HL-60 (cell line): ENCODE measurements around the gene TATDN2.

Source experiments
- DNase-seq, 2 experiments: peaks; one replicate each; pipeline ENCODE4 v3.0.0-alpha.2; 2010 to 2020; ENCODE audit warnings: low read depth in 1 of 2, low spot score in 1 of 2
- H3K27ac ChIP-seq: fragments of 250-450 bp; sonication (Bioruptor Pico); replicated peaks from 2 replicates; pipeline ENCODE4 v1.5.1; 2020; ENCODE audit warnings: mild to moderate bottlenecking, moderate library complexity
- H3K27me3 ChIP-seq: fragments of 250-450 bp; sonication (Bioruptor Pico); 2 replicates; pipeline ENCODE4 v1.5.1; 2021; ENCODE audit warnings: mild to moderate bottlenecking, moderate library complexity; ENCODE audit not compliant: insufficient read depth, poor library complexity, severe bottlenecking
- H3K4me3 ChIP-seq: replicated peaks from 2 replicates; pipeline ENCODE4 v1.5.1; 2011; ENCODE audit warnings: mild to moderate bottlenecking, control low read depth, low read length; ENCODE audit not compliant: insufficient read depth
- CTCF ChIP-seq: IDR thresholded peaks from one replicate; pipeline ENCODE4 v1.5.1; 2011; ENCODE audit warnings: low read length, control low read depth, inconsistent platforms; ENCODE audit not compliant: insufficient read depth
- GABPA ChIP-seq: IDR thresholded peaks from 2 replicates; pipeline ENCODE4 v1.6.1; 2012; ENCODE audit warnings: low read depth
- POLR2AphosphoS5 ChIP-seq: IDR thresholded peaks from 2 replicates; pipeline ENCODE4 v1.6.1; 2012; ENCODE audit warnings: low read depth
- REST ChIP-seq: IDR thresholded peaks from 2 replicates; pipeline ENCODE4 v1.6.1; 2012; ENCODE audit warnings: low read depth; ENCODE audit not compliant: insufficient replicate concordance
- SPI1 ChIP-seq: IDR thresholded peaks from 2 replicates; pipeline ENCODE4 v1.6.1; 2012; ENCODE audit warnings: low read depth, mild to moderate bottlenecking, borderline replicate concordance
- long read RNA-seq: library from polyadenylated mRNA; unstranded; transcript quantifications from one replicate; pipeline ENCODE4 v2.0.0, GENCODE V29; 2020

The TATDN2 gene
- long read RNA-seq, full-length matches to known transcripts, result 1 of 4 reads
- long read RNA-seq, partial matches to known transcripts, result 3 of 4 reads
- long read RNA-seq, other reads (novel, unspliced or antisense), result 0 of 4 reads

GRCh38 chr3:10248184-10248983, at the start of gene TATDN2:
TSS of gene TATDN2 (plus strand) at chr3:10248459. CDS start at chr3:10249201, 742 bp downstream.
- Histone ChIP-seq H3K27me3 (no peaks in the 10 kb centered on the region), H3K4me3 (peak within 1 kb of the TSS; percentile 92), H3K27ac (peak within 1 kb of the TSS; percentile 81)
- DNase-seq, result peak; percentile 95 to 98
- TF ChIP-seq POLR2AphosphoS5 (peak; percentile 69; the same call in 1 of the 2 replicates), GABPA (no peak)

- Histone ChIP-seq H3K4me3 (no peak overlapping the region), H3K27ac (peak overlapping the region; percentile 60), H3K27me3 (no peaks in the 10 kb centered on the region)
- peak in 1 of 2 experiments; percentile 76 for DNase-seq
- TF ChIP-seq REST (no peak), CTCF (no peak), GABPA (no peak), SPI1 (no peak; the same call in 1 of the 2 replicates), POLR2AphosphoS5 (no peak)
Observed at GRCh38 chr3:10198761-10199649, 49.3 kb upstream of the TATDN2 start.

- Histone ChIP-seq H3K4me3 (no peak overlapping the region), H3K27me3 (no peaks in the 10 kb centered on the region), H3K27ac (no peak overlapping the region)
- TF ChIP-seq SPI1 (no peak), GABPA (no peak), POLR2AphosphoS5 (no peak), REST (no peak), CTCF (no peak)
- DNase-seq, result no peak
Observed at GRCh38 chr3:10204921-10205320, 43.3 kb upstream of the TATDN2 start.

GRCh38 chr3:10205451-10206165, 42.7 kb upstream of the TATDN2 start:
- no peaks in the 10 kb centered on the region for H3K27me3 ChIP-seq
- TF ChIP-seq GABPA (no peak), SPI1 (no peak), CTCF (no peak), POLR2AphosphoS5 (no peak), REST (no peak)
- DNase-seq, result no peak
- no peak overlapping the region for H3K4me3 ChIP-seq
- no peak overlapping the region for H3K27ac ChIP-seq
